ENCODE measurements around the gene STK36.

The STK36 gene

DNA sequence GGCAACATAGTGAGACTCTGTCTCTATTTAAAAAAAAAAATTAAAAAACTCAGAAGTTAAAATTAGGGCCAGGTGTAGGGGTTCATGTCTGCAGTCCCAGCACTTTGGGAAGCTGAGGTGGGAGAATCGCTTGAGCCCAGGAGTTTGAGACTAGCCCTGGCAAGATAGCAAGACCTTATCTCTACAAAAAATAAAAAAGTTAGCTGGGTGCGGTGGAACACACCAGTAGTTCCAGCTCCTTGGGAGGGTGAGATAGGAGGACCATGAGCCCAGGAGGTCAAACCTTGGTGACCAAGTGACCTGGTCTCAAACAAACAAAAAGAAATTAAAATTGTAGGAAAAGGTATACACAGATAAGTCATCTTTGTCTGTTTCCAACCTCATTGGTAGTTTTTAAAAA lies 50.0 kb downstream of the STK36 start:
- no peak for DNase-seq

DNA sequence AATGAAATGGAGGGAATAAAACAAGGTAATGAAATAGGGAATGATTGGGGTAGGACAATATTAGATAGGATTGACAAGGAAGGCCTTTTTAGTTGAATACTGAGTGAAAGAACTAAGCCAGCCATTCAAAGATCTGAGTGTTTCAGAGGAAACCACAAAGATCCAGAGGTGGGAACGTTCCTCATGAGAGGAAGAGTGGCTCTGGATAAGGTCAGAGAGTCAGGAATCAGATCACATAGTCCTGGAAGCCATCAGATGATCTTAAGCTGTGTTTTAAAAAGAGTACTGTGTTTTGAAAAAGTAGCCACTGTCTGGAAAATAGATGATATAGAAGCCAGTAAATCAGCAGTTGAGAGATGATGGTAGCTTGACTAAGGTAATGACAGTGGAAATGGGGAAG lies 50.5 kb downstream of the STK36 start:
- DNase-seq, result no peak

DNA sequence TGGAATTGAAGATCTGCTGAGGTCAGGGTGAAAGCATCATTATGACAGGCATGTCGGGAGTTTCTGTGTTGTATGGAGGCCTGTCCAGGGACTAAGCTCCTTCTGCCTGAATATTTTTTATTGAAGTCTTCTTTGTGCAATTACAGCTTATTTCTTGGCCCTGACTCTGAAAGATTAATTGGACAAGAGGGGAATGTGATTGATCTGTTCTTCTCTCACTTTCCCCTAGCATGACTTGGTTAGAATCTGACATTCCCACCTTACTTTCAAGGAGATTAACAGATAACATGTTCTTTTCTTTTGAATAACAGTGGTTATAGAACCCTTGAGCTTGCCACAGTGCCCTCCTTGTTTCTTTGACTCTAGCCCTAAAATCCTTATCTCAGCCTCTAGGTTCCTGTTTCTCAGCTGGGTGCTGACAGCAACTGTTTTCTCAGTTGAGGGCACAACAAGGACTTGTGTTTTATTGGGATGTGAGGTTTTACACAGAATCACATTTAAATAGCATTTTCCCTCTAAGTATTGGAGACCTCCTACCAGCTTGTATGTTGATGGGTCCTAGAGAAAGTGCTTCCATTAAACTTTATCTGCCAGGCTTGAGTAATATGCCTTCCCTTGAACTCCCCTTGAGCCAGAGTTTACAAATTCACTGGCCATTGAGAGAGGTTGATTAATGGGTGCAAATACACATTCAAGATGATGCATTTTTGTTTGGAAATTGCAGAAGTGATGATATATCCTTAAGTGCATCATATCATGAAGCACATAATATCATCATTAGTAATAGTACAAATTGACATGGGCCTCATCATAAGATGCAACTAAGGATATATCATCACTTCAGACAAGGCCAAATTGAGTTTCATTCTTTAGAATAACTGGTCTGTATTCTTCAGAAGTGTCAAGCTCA lies 51.2 kb downstream of the STK36 start:
- no peak for DNase-seq

DNA sequence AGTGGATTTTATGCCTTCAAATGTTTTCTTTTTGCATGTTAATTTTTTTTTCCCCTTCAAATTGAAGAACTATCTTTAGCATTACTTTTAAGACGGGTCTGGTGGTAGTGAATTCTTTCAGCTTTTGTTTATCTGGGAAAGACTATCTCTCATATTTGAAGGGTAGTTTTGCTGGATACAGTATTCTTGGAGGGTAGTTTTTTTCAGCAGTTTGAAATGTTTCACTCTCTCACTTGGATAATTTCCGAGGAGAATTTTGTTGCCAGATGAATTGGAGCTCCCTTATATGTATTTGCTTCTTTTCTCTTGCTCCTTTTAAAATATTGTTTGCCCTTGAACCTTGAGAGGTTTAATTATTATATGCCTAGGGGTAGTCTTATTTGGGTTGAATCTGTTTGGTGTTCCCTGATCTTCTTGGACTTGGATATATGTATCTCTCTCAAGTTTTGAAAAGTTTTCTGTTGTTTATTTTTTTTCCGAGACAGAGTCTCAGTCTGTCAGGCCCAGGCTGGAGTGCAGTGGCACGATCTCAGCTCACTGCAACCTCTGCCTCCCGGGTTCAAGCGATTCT lies 54.2 kb downstream of the STK36 start:
- DNase-seq, result no peak

DNA sequence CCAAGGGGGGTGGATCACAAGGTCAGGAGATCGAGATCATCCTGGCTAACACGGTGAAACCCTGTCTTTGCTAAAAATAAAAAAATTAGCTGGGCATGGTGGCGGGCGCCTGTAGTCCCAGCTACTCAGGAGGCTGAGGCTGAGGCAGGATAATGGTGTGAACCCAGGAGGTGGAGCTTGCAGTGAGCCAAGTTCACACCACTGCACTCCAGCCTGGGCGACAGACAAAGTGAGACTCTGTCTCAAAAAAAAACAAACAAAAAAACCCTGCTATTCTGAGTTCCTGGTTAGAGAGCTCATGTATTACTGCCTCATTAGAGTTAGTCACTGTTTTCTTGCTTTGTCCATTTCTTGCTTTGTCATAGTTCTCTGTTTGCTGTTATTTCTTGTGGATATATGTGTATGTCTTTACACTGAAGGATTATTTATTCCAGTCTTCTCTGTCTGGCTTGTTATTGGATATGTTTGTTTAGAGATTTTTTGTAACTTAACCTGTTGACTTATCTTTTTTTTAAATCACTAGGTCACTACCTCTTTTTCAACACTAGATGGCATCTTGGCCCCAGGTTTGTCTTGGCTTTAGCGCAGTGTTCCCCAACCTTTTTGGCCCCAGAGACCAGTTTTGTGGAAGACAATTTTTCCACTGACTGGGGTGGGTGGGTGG lies 55.7 kb downstream of the STK36 start:
- no peak for DNase-seq

DNA sequence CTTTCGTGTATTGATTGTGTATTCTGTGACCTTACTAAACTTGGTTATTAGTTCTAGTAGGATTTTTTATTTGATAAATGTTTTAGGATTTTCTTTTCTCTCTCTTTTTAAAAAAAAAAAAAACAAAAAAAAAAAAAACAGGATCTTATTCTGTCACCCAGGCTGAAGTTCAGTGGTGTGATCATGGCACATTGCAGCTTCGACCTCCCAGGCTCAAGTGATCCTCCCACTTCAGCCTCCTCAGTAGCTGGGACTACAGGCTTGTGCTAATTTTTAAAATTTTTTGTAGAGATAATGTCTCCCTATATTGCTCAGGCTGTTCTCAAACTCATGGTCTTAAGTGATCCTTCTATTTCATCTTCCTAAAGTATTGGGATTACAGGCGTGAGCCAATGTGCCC lies 57.8 kb downstream of the STK36 start:
- no peak for DNase-seq

DNA sequence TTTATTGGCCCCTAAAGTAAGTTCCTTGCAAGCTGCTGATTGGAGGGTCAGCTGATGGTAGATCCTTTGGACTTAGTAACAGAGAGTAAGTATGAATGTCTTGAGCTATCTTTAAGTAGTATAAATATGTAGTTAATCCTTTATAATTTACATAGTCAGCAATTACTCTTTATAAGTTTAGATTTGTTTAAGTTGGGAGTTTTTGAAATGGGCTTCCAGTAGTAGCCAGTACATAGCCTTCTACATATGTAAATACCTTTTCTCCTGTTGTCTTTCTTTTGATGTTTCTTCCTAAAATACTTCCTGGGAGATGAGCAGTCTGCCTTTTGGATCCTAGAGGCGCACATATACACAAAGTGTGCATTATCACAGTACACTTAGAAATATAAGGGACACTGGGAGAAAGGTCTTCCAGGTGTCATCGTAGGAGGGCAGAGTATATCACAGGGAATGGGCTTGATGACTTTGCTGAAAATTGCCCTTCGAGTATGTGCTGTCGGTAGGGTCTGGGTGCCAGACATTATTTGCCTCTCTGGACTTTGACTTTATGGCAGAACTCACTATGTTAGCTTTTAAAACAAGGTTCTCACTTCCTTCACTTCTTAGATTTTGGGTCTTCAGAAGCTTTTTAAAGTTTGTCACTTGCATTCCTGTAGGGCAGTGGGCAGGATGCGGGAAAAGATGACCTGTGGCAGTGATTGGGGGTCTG lies 60.3 kb downstream of the STK36 start:
- DNase-seq, result no peak

DNA sequence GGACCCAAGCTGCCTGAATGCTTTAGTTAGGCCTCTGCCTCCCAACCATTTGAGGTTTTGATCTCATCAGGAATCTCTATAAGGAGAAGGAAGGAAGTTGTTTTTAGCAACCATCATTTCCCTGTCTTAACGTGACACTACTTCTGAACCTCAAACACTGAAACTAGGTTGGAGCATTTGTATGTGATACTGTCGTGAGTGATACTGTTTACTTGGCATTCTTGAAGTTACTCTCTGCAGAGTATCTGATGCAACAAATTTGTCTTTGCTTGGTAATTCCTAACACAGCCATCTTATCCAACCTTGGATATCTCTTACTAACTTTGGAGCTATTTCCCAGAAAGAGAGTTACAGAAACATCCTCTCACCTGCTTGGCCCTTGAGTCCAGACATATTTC lies 60.9 kb downstream of the STK36 start:
- DNase-seq, result no peak

DNA sequence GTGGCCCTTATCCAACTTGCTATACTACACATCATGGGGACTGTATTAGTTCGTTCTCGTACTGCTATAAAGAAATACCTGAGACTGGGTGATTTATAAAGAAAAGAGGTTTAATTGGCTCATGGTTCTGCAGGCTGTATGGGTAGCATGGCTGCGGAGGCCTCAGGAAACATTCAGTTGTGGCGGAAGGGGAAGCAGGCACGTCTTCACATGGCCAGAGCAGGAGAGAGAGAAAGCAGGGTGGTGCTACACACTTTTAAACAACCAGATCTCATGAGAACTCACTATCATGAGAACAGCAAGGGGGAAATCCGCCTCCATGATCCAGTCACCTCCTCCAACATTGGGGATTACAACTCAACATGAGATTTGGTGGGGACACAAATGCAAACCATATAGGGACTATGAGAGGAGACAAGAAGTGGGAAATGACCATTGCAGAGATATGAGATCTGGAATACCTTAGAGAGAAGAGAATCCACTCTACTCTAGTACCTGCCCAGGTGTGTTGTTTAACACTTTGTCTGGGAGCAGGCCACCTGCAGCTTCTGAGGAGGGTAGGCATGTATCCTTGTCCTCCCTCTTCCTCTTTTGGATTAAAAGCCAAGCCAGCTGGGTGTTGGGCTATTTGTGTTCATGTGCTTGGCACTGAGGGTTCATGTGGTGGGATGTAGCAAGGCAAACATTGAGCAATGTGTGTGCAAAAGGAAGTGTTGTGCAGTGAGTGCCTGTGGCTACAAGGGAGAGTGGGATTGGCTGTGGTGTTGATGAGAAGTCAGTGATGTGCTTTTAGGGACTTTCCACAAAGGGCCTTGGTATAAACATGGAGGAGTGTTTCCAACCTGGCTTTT lies 61.5 kb downstream of the STK36 start:
- DNase-seq, result no peak

DNA sequence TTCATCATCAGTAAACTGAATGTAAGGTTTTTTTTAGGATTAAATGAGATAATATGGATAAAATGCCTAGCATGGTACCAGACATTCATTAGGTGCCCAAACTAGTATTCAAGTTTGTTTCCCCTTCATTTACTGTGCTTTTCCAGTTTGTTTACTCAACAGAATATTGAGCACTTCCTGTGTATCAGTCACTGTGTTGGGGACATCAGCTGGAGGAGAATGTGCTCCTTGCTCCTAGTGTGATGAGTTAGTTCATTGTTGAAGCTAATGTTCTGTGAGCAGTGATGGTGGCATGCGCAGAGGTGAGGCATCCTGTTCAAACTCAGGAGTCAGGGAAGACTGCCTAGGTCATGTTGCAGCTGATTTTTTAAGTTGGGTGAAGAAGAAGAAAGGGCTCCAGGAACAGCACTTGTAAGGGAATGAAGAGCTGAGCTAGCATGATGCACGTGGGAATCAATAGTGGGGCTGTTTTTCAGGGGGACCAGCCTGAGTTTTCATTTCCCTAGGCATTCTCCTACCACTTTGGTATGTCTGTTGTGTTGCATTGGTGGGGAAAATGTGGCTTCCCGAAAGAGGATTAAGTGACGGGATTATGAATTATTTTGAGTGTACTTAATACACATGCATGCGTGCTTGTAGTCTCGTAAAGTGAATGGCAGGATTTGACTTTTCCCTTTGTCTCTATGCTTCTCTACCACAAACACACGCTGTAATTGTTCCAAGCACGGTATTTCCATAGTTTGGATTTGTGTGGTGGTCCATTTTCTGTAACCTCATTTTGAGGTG lies 62.5 kb downstream of the STK36 start:
- no peak for DNase-seq

DNA sequence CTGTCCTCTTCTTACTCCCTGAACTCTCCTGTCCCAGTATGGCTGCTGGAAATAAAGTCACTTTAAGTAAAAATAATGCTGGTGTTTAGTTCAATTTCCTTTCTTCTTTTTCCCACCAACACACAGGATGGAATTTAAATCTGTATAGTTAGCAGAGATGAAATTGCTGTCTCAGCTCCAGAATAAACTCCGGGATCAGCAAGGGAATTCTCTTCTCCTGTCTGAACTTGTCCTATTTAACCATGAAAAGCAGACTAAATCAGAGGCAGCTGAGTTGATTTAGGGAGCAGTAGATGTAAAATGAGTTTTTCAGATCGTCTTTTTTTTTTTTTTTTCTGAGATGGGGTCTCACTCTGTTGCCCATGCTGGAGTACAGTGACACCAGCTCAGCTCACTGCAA lies 64.6 kb downstream of the STK36 start:
- DNase-seq, result no peak

DNA sequence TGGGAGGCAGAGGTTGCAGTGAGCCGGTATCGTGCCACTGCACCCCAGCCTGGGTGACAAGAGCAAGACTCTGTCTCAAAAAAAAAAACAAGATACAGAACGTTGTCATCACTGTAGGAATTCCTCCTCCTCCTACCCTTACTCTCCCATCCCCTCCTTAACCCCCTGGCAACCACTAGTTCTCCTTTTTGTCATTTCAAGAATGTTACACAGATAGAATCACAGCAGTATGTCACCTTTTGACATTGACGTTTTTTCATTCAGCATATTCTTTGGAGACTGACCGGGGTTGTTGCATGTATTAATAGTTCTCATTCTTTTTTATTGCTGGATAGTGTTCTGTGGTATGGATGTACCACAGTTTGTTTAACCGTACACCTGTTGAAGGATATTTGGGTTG lies 71.2 kb downstream of the STK36 start:
- DNase-seq, result no peak

DNA sequence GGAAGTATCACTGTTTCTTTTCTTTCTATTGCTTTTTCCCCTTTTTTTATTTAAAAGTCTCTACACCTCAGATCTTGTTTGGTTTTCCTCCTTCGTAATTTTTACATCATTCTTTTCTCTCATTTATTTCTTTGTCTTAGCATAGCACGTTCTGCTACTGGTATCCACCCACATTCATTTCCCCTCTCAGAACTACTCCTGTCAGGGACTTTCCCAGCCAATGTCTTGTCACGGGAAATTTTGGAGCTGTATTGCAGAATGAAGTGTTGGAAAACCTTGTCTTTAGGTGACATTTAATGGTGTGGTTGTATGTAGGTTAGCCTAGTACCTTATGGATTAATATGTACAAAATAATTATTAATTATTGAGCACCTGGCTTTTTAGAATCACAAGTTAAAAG lies 72.7 kb downstream of the STK36 start:
- DNase-seq, result no peak

DNA sequence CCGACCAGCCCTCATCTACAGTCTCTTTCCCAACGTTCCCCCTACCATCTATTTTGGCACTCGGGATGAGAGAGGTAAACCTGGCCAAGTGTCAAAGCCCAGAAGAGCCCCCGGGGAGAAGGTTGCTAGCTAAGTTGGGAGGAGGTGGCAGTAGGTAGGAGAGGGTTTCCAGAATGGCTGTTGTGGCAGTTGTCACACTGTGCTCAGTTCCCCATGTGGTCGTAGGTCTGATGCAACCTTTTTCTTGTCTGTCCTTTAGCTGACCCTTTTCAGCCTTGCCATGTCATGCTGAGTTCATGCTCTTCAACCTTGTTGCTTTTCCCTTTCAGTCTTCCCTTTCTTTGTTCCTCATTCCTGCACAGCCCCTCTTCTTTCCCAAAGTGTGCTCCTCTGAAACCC lies 73.3 kb downstream of the STK36 start:
- no peak for DNase-seq

DNA sequence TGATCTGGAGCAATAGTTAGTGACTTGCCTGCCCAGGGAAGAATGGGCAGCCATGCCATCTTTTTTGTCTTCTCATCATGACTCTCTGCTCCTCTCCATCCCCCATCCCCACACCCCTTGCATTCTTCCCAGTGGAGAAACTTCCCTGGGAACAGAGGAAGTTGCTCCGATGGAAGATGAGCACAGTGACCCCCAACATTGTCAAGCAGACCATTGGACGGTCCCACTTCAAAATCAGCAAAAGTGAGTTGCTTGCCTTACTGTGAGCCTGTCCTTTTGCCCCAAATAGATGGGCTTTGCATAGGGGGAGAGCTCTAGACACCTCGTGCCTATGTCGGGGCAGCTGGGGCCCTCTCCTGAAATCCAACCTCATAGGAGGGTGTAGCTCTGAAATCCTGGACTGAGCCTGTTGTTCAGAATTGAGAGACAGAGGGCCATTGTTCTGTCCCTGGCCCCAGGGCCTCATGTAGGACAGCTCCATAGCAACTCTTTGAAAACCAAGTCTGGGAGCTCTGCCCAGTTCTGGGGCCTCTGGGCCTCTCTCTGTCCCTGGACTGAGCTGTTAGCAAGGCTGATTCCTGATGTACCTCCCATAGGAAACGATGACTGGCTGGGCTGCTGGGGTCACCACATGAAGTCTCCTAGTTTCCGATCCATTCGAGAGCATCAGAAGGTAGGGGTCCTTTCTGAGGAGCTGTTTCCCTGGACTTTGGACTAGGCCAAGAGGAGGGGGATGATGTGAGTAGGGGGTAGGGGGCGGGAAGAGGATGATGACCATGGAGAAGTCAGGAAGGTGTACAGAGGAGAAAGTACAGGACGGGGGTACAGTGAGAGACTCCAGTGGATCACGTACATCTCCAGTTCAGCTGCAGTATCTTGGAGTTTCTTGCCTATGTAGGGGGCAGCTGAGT lies 73.9 kb downstream of the STK36 start:
- DNase-seq, result no peak

DNA sequence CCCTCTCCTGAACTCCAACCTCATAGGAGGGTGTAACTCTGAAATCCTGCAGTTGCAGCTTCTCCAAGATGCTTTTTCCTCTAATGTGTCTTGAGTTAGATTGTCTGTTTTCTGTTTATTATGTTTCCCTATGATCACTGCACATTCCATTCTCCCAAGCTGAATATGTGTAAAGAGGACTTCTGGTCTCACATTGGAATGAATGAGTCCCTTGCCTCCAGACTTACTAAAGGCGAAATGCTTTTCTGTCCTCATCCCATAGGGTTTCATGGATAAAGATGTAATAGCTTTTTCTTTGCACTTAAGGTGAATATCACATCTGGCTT lies 74.5 kb downstream of the STK36 start:
- DNase-seq, result no peak

DNA sequence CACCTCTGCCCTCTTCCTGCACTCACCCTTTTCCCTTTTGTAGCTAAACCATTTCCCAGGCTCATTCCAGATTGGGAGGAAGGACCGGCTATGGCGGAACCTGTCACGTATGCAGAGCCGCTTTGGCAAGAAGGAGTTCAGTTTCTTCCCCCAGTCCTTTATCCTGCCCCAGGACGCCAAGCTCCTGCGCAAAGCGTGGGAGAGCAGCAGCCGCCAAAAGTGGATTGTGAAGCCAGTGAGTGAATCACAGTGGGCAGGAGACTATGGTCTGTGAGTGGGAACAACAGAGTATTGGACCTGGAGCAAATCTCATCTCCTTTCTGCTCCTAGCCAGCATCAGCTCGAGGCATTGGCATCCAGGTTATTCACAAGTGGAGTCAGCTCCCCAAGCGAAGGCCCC lies 75.1 kb downstream of the STK36 start:
- DNase-seq, result no peak

DNA sequence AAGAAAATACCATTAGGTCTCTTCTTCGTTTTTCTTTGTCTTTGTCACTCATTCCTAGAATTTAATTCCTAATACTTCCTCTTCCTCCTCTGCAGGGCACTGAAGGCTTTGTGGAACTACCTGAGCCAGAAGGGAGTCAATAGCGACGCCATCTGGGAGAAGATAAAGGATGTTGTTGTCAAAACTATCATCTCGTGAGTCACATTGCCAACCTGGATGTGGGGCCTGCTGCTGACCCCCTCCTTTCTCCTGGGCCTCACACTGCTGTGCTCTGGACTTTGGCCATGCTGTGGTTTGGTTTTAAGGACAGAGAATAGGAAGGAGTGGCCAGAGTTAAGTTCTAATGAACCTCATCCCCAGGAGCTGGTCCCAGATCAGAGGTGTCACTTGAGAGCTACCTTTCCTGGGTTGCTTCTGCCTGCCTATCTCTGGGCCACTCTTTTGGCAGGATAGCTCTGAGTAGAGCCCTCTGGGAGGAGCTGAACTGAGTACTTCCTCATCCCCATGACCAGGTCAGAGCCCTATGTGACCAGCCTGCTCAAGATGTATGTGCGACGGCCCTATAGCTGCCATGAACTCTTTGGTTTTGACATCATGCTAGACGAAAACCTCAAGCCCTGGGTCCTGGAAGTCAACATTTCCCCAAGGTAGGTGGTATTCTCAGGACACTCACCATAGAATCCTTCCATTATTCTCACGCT lies 77.0 kb downstream of the STK36 start:
- no peak for DNase-seq
